Stomach (tissue), 9 donors: Measurements from ENCODE around the gene KANK4. TPM values are rescaled to one million over a fixed set of nuclear protein-coding genes. Genes with fewer than 3 reads are reported as not detected.

Experiments
- DNase-seq, 2 donors: peaks; one replicate each; pipeline versions ENCODE4 v3.0.0 to v3.0.0-alpha.2; 2013 to 2019
- H3K27ac ChIP-seq, 5 donors: fragments of 200-600 bp in 4 of 5; sonication (generic) in 4 of 5; one replicate each; pipeline ENCODE4 v1.5.1; 2013 to 2019; ENCODE audit warnings: mild to moderate bottlenecking in 1 of 5, moderate library complexity in 1 of 5
- H3K27me3 ChIP-seq, 3 donors: fragments of 200-600 bp; sonication (generic); one replicate each; pipeline ENCODE4 v1.5.1; 2017 to 2019; ENCODE audit warnings: mixed run types in 1 of 3
- H3K36me3 ChIP-seq, 4 donors: fragments of 200-600 bp; sonication (generic); 1 replicate in 3 of 4; 2 replicates in 1 of 4; pipeline ENCODE4 v1.5.1; 2016 to 2019
- H3K4me1 ChIP-seq, 4 donors: fragments of 200-600 bp; sonication (generic); one replicate each; pipeline ENCODE4 v1.5.1; 2016 to 2019
- H3K4me3 ChIP-seq, 4 donors: fragments of 200-600 bp; sonication (generic) in 3 of 4; one replicate each; pipeline ENCODE4 v1.5.1; 2016 to 2019; ENCODE audit warnings: mild to moderate bottlenecking in 1 of 4
- H3K9me3 ChIP-seq, 4 donors: fragments of 200-600 bp; sonication (generic); one replicate each; pipeline ENCODE4 v1.5.1; 2016 to 2019
- CTCF ChIP-seq, 7 experiments: fragments of 450-650 bp in 4 of 7; fragments of 200-600 bp in 3 of 7; sonication (generic) in 3 of 7; IDR thresholded peaks; one replicate each; pipeline ENCODE4 v1.5.1; 2016 to 2019; ENCODE audit warnings: antibody characterized with exemption in 7 of 7, control low read depth in 2 of 7, mild to moderate bottlenecking in 1 of 7
- EP300 ChIP-seq: sonication (generic); formaldehyde crosslinking; IDR thresholded peaks from one replicate; pipeline ENCODE4 v1.6.1; 2017; ENCODE audit warnings: antibody characterized with exemption
- POLR2A ChIP-seq, 4 donors: fragments of 450-650 bp; IDR thresholded peaks; one replicate each; pipeline ENCODE4 v1.6.1; 2016; ENCODE audit warnings: antibody characterized with exemption in 4 of 4, control low read depth in 2 of 4, mild to moderate bottlenecking in 1 of 4, moderate library complexity in 1 of 4
- POLR2AphosphoS5 ChIP-seq, 3 donors: sonication (generic); formaldehyde crosslinking; IDR thresholded peaks; one replicate each; pipeline ENCODE4 v1.6.1; 2016; ENCODE audit warnings: antibody characterized with exemption in 3 of 3
- WGBS, 5 donors: extraction: QIAGEN DNeasy Blood & Tissue Kit in 3 of 5; methylation state at CpG; one replicate each; pipeline versions ENCODE4 v1.1.5 to v1.1.7; 2013 to 2018; 5-methylcytosine and 5-hydroxymethylcytosine counted together
- intact Hi-C: fragments of 100-400 bp; cut with DNase I; formaldehyde crosslinking; loops from one replicate; pipeline ENCODE4 v1.15.1; 2023; ENCODE audit warnings: low total_unique reads
- polyA plus RNA-seq, 3 donors: library from polyadenylated mRNA; stranded (reverse); fragments of 200-250 nt; gene quantifications; one replicate each; pipeline ENCODE4 v1.2.3, GENCODE V29; 2013
- total RNA-seq, 5 donors: library from RNA; depleted of rRNA; stranded (reverse); fragments of >200 nt; gene quantifications; one replicate each; pipeline versions ENCODE4 v1.1.0 to v1.2.3, GENCODE V29; 2014 to 2016
- donor health status: healthy with polysubstance abuse.
- donor health status: Bipolar disorder and iron deficiency.
- donor health status: healthy.

Gene KANK4
- total and polyA plus RNA-seq, 8 donors, result 0.31 to 3.9 (median 2.0) TPM; not detected in 2

- Histone ChIP-seq H3K27ac (no peak overlapping the region), H3K9me3 (no peaks in the 10 kb centered on the region), H3K36me3 (no peaks in the 10 kb centered on the region), H3K27me3 (peaks cover 0 to 39% (median 12%) of the 10 kb centered on the region in 3 donors), H3K4me3 (no peak overlapping the region), H3K4me1 (peaks cover 10 to 17% (median 14%) of the 10 kb centered on the region in 4 donors)
- WGBS, 5 donors, result 67 to 88% (median 78%) methylated on average over 2 to 3 of the region's 3 CpGs
- TF ChIP-seq POLR2A (IDR thresholded peaks at IDR 0.05), result no peak
- no peak for TF ChIP-seq CTCF (IDR thresholded peaks at IDR 0.05)
- no peak for TF ChIP-seq POLR2AphosphoS5 (IDR thresholded peaks at IDR 0.05)
- no peak for TF ChIP-seq EP300
- DNase-seq, result no peak
- intact Hi-C loops, result no loop called here
Measured at GRCh38 chr1:62321446-62321845, 2.2 kb upstream of the KANK4 start.

- Histone ChIP-seq H3K4me1 (peaks cover 10 to 17% (median 14%) of the 10 kb centered on the region in 4 donors), H3K27ac (peak overlapping the region in 2 of 5 donors; percentile 58), H3K4me3 (peak overlapping the region; percentile 51 to 67 (median 54)), H3K27me3 (peaks cover 0 to 42% (median 12%) of the 10 kb centered on the region in 3 donors), H3K9me3 (no peaks in the 10 kb centered on the region), H3K36me3 (no peaks in the 10 kb centered on the region)
- no peak for TF ChIP-seq CTCF (IDR thresholded peaks at IDR 0.05)
- intact Hi-C loops, result no loop called here
- DNase-seq, result peak; percentile 35 to 39
- 12 to 26% (median 18%) methylated on average over 24 to 27 of the region's 27 CpGs for WGBS, 5 donors
Measured at GRCh38 chr1:62318320-62318755, 896 bp downstream of the KANK4 start.

DNA sequence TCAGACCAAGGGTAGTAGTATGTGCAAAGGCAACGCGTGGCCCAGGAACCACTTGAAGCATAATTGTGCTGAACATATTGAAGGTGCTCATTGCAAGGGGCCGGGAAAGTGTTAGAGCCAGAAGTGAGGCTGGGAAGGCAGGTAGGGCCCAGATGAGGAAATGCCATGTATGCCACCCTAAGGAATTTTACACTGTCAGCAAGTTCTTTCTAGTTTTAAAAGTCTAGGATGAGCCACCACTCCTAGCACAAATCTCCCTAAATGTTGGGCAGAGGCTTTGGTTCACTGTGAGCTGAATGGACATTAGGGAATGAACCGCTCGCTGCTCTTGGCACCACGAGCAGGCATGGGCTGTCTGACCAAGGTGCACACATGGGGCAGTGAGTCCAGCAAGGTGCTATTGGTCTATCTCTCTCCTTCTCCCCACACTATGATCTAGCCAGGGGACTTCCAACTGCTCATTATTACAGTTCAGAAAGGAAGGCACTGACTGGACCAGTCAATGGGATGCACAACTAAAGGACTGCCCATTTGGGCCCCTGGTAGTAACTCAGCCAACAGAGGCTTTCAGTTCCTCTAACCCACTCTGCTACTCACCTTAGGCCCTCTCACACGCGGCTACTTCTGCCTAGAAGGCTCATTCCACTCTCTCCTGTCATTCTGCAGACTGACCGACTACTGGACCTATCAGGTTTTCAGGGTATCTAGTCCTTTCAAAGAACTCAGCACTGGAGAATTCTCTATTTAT, 2.0 kb downstream of the KANK4 start:
- peaks cover 0 to 42% (median 12%) of the 10 kb centered on the region in 3 donors for H3K27me3 ChIP-seq
- TF ChIP-seq CTCF (IDR thresholded peaks at IDR 0.05), result no peak
- TF ChIP-seq POLR2AphosphoS5 (IDR thresholded peaks at IDR 0.05), result no peak
- no peak for TF ChIP-seq POLR2A (IDR thresholded peaks at IDR 0.05)
- TF ChIP-seq EP300, result no peak
- no peak for DNase-seq
- 92 to 95% (median 93%) methylated on average over 9 of the region's 9 CpGs for WGBS, 5 donors
- intact Hi-C loops, result no loop called here
- no peaks in the 10 kb centered on the region for H3K9me3 ChIP-seq
- H3K27ac ChIP-seq, result no peak overlapping the region
- no peak overlapping the region for H3K4me3 ChIP-seq
- no peaks in the 10 kb centered on the region for H3K36me3 ChIP-seq
- peaks cover 10 to 17% (median 14%) of the 10 kb centered on the region in 4 donors for H3K4me1 ChIP-seq

- peaks cover 10 to 17% (median 14%) of the 10 kb centered on the region in 4 donors for H3K4me1 ChIP-seq
- WGBS, 5 donors, result 83 to 87% (median 86%) methylated on average over 3 of the region's 3 CpGs
- TF ChIP-seq CTCF (IDR thresholded peaks at IDR 0.05) (no peak), POLR2A (IDR thresholded peaks at IDR 0.05) (no peak), EP300 (no peak), POLR2AphosphoS5 (IDR thresholded peaks at IDR 0.05) (no peak)
- DNase-seq, result no peak
- H3K36me3 ChIP-seq, result no peaks in the 10 kb centered on the region
- peaks cover 0 to 42% (median 12%) of the 10 kb centered on the region in 3 donors for H3K27me3 ChIP-seq
- no peak overlapping the region for H3K4me3 ChIP-seq
- intact Hi-C loops, result no loop called here
- H3K27ac ChIP-seq, result no peak overlapping the region
- no peaks in the 10 kb centered on the region for H3K9me3 ChIP-seq
Measured at GRCh38 chr1:62316135-62316534, 3.1 kb downstream of the KANK4 start.
